NCI-H748 treated with DMSO at 0.1 percent for 48 hours (cell line): ENCODE measurements around the gene TNPO3.

Experiments
- DNase-seq: peaks from one replicate; lab custom pipeline; 2025; lab: John Stamatoyannopoulos, UW

Gene TNPO3

GRCh38 chr7:128906766-128907559 lies 147.9 kb downstream of the TNPO3 start:
- DNase-seq, result no peak

- no peak for DNase-seq
These were observed 148.7 kb downstream of the TNPO3 start for GRCh38 chr7:128906001-128906765.

- peak; percentile 30 for DNase-seq
These were observed 150.3 kb downstream of the TNPO3 start for GRCh38 chr7:128904381-128905197.
